ENCODE results near the gene SNU13.
"Not testable (repeated sequence)": the region's sequence is repeated elsewhere in the genome, so short reads cannot be mapped to it uniquely, and the experiment has no call there.

SNU13 gene

DNA sequence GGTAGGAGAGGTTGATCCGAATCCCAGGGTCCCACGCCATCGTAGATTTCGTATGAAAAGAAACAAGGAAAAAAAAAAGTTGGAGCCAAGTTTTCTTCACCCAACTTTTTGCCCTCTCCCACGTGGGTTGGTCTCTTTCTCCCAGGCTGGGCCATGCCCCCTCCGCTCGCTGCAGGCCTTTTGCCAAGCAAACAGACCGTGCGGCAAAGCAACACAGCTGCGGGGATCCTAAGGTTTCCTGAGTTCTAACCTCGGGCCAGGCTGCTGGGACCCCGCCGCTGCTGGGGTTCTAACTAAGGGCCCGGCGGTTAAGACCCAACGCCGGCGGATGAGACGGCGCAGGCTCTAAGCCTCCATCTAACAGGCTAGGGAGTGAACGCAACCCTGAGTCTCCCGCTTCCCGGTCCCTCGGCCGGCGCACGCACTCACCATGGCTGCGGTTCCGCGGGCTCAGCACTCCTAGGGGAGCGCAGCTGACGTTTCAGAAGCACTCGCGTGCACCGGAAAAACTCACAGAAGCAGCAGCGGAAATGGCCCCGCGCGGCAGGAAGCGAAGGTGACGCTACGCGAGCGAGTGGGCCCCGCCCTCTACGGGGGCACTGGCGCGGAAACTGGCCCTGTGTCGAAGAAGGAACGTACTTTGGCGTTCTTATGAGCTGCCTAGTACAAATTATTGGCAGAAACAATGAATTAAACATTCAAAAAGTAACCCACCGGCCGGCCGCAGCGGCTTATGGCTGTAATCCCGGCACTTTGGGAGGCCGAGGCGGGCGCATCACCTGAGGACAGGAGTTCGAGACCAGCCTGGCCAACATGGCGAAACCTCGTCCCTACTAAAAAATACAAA, at the start of gene SNU13:
SNU13 (minus strand) TSS at position 503 of the 847 bp plus-strand sequence; CDS start at position 432, 71 bp downstream.
- DNase-seq: peak; percentile 78

GRCh38 chr22:41733241-41733640, 44.6 kb upstream of the SNU13 start:
- DNase-seq: not testable (repeated sequence)

DNA sequence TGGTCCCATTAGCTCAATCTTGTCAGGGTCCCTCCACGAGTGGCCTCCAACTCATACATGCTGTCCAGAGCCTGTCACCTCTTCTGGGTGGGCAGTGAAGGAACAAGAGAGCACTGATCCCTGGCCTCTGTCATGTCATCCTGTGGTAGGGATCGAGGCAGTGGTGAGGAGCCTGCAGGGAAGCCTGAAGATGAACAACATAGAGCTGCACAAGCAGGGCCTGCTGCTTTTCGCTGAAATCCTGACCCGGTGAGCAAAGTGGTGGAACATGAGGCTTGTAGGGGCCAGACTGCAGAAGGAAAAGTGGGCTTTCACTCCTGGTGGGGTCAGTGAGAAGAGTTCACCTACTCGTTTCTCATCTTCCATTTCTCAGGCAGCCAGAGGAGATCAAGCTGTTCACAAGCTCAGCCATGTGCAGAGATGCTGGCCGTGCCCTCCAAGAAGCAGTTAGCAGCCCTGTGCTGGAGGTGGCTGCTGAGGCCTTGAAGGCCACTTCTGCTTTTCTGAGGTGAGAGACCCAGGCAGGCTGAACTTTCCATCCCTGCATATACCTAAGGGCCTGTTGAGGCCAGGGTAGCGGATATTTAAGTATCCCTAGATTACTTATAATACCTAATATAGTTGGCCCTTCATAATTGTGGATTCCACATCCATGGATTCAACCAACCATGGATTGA, 43.6 kb upstream of the SNU13 start:
- DNase-seq: no peak

- DNase-seq: no peak
These were observed 42.9 kb upstream of the SNU13 start for GRCh38 chr22:41731609-41732008.

GRCh38 chr22:41725510-41726110, 36.9 kb upstream of the SNU13 start:
- DNase-seq: no peak

GRCh38 chr22:41722496-41722895, 33.8 kb upstream of the SNU13 start:
- no peak for DNase-seq

DNA sequence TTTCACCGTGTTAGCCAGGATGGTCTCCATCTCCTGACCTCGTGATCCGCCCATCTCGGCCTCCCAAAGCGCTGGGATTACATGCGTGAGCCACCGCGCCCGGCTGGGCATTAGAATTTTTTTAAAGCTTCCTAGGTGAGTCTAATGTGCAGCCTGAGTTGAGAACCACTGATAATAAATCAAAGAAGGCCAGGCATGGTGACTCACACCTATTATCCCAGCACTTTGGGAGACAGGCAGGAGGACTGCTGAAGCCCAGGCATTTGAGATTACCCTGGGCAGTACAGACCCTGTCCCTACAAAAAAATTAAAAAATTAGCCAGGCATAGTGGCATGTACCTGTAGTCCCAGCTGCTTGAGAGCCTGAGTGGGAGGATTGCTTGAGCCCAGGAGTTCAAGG, 24.3 kb upstream of the SNU13 start:
- DNase-seq: no peak

- DNase-seq: no peak
These were observed 20.7 kb upstream of the SNU13 start for GRCh38 chr22:41709341-41709740.

DNA sequence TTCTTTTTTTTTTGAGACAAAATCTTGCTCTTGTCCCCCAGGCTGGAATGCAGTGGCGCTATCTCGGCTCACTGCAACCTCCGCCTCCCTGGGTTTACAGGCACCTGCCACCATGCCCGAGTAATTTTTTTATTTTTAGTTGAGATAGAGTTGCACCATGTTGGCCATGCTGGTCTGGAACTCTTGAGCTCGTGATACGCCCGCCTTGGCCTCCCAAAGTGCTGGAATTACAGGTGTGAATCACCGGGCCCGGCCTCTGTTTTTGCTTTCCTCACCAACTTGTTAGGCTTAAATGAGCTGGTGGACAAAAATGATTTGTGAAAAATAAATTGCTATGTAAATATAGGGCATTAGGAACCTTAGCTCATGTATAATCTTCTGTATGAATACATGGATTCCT, 14.1 kb upstream of the SNU13 start:
- no peak for DNase-seq

GRCh38 chr22:41700108-41700364, 11.4 kb upstream of the SNU13 start:
- no peak for DNase-seq

- no peak for DNase-seq
These were observed 10.8 kb upstream of the SNU13 start, which contains the start of gene MEI1 for GRCh38 chr22:41699264-41700107. Gene MEI1 (plus strand): TSS chr22:41699503. CDS start chr22:41699539, 36 bp downstream.

DNA sequence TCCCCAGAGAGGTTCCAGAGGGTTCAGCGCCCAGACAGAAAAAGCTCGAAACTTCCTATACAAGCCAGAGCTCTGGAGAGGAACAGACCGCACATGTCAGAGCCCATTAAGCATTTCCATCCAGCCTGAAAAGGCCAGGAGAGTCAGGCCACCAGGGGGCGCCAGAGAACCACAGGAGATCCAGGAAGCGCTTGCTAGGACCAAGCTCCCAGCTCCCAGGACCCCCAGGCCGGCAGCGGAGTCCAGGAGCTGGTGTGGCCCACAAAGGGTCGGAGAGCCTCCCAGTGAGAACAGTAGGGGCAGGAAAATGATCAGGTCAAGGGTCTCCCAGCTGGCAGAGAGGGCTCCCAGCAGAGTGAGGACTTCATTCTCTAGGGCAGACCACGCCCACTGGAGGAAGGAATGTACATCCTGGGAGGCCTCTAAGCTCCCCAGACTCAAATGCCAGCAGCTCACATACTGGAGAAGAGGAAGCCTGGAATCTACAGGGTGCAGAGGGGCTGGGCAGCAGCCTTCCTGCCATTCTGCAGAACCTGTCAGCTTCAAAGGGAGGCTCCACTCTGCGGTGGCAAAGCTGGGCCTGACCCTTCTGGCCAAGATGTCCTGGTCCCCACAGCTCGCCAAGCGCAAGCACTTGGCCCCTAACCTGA, 8.6 kb upstream of the SNU13 start:
- DNase-seq: peak; percentile 72

GRCh38 chr22:41696703-41697102, 8.0 kb upstream of the SNU13 start:
- DNase-seq: no peak

GRCh38 chr22:41695211-41695610, 6.5 kb upstream of the SNU13 start:
- no peak for DNase-seq

GRCh38 chr22:41690476-41690875, 1.8 kb upstream of the SNU13 start:
- DNase-seq: no peak

- no peak for DNase-seq
These were observed 734 bp downstream of the SNU13 start for GRCh38 chr22:41687901-41688364.

- DNase-seq: not testable (repeated sequence)
These were observed 1.8 kb downstream of the SNU13 start for GRCh38 chr22:41686890-41687289.

GRCh38 chr22:41684194-41684593, 4.5 kb downstream of the SNU13 start:
- no peak for DNase-seq

DNA sequence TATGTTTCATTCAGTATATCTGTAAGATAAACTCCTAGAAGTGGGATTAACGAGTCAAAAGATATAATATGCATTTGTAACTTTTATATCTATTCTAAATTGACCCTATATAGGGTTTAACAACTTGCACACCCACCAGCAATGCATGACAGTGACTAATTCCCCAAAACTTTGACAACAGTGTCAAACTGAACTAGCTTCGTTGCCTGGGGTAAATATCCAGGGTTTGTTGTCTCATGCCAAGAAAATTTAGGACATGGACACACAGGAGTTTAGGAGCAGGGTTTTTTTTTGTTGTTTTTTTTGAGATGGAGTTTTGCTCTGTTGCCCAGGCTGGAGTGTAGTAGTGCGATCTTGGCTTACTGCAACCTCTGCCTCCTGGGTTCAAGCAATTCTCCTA, 5.1 kb downstream of the SNU13 start:
- no peak for DNase-seq

DNA sequence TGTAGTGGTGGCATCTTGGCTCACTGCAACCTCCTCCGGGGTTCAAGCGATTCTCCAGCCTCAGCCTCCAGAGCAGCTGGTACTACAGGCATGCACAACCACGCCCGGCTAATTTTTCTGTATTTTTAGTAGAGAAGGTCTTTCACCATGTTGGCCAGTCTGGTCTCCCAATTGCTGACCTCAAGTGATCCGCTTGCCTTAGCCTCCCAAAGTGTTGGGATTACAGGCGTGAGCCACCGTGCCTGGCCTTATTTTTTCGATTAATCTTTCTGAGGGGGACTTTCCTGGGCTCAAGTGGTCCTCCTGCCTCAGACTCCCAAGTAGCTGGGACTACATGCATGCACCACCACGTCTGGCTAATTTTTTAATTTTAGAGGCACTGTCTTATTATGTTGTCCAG, 5.6 kb downstream of the SNU13 start:
- DNase-seq: no peak

- peak; percentile 88 for DNase-seq
These were observed 6.4 kb downstream of the SNU13 start for GRCh38 chr22:41682033-41682807.

DNA sequence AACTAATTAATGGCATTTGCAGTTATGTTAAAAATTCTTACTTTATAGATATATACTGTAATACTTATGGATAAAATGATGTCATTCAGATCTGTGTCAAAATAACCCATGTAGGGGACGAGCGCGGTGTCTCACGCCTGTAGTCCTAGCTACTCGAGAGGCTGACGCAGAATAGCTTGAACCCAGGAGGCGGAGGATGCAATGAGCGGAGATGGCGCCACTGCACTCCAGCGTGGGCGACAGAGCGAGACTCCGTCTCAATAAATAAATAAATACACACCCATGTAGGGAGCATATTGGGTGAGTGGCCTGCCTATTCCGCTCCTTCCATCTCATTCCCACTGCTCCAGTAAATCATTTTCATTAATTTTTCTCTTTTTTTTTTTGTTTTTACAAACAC, 7.1 kb downstream of the SNU13 start:
- peak; percentile 23 for DNase-seq
